NCI-H1436 treated with DMSO at 0.1 percent for 48 hours (cell line): ENCODE measurements around the gene NKTR.
"Not testable (repeated sequence)": the region's sequence is repeated elsewhere in the genome, so short reads cannot be mapped to it uniquely, and the experiment has no call there.

ENCODE experiments used
- DNase-seq: peaks from one replicate; lab custom pipeline; 2025; lab: John Stamatoyannopoulos, UW

Gene NKTR

DNA sequence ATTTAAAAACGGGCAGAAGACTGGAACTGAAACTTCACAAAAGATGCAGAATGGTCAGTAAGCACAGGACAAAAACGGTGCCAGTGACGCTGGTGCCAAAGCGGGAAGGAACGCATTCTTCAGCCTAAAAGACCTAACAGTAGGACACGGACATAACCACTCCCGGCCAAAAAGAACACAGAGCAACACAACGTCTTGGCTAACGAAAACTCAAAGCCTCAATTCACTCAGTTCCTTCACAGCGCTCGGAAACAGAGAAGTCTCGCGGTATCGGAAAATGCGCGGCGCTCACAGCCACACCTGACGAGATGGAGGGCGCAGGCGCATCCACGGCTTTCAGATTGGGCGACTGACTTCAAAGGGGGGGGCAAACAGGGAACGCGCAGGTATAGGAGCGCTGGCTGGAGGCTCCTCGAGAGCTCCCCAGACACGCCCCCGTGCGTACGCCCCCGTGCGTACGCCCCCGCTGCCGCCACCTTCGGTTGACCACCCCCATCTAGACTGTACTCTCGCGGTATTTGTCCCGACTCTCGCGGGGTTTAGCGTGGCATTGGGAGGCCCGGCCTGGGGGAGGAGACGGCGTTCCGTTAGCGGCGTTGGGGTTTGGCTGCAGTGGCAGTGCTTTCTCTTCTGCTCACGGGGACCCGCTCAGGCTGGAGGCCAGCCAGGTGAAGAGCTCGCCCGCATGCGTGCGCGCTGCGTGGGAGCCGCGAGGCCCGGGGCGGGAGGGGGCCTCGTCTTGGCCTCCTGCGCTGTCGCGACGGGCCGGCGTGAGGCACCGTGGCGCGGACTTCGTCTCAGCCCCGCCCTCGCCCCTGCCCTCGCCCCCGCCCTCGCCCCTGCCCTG lies at the start of gene NKTR:
NKTR (plus strand) TSS at position 576 of the 847 bp plus-strand sequence. CDS start 321 bp downstream, outside the sequence.
- DNase-seq, result peak; percentile 77

DNA sequence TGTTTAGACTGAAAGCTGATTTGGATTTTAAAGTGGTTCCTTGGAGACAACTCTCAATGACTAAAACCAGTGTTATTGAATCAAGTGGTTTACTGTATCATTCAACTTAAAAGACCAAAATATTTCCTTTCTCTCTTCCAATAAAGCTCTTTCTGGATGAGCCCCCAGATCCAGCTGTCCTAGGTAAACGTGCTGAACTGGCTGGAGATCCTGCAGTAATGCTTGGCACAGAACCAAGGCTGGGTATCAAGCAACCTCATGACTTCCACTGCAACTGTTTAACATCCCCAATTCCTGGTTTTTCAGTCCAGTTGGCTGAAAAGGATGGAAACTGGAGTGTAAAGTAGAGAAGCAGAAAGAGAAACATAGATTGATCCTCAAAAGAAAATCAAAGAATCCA lies 47.7 kb upstream of the NKTR start:
- no peak for DNase-seq

DNA sequence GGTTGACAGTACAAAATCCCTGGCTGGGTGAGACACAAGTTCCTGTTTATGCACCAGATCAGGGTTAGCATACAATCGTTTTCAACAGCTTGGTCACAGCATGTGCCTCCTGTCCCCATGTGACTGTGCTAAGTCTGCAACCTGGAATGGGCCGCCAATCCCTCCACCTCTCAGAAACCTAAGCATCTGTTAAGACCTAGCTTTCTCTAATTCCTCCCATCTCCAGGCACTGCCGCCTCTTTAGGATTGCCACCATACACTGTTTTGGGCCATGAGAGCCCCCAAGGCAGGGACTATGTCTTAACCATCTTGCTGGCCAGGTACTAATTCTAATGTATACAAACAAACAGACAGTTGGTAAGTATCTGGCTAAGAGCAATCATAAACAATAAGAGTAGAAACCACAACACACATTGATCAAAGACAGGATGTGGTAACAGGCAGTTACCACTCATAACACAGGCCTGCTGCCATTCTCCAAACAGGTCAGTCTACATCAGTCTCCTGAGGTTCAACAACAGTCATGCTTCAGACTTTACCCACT lies 44.3 kb upstream of the NKTR start:
- DNase-seq, result no peak

DNA sequence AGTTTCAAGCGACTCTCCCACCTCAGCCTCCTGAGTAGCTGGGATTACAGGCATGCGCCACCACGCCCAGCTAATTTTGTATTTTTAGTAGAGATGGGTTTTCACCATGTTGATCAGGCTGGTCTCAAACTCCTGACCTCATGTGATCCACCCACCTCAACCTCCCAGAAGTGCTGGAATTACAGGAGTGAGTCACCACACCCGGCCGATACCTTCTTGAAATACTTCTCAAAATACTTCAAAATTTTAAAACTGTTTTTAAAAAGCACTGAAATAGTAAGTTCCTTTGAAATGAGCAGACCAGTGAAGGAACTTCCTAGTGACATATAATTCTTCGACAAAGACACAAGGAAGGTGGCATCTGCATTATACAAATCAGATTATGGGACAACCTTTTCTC lies 43.7 kb upstream of the NKTR start:
- DNase-seq, result not testable (repeated sequence)

DNA sequence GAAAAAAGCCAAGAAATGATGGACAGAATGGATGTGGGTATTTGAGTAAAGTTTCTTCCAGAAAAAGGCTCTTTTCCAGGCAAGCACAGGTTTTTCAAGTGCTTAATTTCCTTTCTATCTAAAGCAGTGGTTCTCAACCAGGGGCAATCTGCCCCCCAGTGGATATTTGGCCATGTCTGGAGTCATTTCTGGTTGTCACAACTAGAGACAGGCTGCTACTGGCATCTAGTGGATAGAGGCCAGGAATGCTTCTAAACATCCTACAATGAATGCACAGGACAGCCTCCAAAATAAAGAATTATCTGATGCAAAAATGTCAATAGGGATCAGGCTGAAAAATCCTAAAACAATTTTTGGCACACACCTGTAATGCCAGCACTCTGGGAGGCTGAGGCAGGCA lies 42.6 kb upstream of the NKTR start:
- no peak for DNase-seq

DNA sequence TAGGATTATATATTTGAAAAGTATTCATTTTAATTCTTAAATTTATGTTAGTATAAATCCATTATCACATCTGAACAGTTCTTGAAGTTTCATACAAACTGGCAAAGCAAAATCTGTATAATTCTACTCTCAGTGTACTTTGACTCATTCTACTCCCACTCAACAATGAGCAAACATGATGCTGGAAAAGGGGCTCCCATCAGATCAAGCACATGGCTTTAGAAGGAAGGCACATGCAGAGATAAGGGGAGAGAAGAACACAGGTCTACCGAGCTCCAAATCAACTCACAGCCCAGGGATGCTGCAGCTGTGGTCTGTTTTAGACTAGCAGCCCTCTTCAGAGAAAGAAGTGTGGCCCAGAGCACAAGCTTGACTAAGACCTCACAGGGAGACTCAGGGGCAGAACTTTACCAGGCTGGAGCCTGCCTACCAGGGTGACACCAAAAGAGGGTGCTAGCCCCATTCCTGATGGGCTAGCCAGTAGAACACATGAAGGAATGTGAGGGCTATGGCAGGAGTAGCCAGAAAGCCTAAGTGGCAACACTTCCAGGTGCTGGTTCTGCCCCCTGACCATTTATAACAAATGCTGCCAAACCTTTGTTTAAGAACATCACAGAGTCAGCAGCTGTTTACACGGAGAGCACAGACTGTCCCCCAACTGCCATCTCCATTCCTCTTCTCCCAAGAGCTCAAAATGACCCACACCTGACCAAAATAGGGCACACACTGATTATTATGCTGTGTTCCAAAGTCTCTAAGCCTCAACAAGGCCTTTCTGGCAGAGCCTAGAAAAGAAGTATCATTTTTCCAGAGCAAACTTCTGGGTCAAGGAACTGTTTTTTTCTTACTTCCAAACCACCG lies 38.2 kb upstream of the NKTR start:
- no peak for DNase-seq

DNA sequence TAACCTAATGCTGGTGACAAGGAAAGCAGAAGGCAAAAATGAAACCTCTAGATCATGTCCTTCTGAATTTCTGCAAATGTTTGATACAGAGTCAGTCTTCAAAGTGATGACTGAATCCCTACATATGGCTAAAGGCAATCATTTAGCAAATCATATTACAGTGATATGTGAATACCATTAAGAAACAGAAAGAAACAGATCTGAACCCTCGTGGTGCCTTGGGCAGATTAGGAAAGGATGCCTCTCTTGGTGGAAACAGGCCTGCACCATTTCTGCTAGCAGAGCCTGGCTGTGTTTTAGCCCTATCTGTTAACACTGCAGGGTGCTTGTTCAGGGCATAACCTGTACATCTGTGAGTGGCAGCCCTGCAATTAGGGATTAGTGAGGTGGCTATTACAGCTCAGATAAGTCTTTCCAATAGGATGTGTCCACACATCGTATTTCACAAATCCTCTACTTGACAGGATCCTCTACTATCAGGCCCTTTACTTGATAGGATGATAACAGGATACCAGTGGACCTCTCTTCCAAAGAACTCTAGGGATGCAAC lies 30.8 kb upstream of the NKTR start:
- DNase-seq, result no peak

DNA sequence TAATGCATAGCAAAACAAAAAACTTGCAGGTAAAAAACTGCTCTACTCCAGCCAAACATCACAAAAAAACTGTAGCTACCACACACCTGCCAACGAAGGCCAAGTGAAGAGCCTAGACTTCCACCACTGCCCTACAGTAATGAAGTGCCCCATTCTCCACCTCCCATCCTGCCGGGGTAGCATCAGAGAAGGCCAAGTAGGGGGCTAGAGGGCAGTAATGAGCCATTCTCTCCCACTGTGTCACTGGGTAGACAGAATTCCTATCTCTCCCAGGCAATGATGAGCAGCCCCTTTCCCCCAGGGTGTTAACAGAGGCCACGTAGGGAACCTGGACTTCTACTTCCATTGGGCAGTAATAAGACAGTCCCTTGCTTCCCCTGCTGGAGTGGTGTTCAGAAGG lies 28.2 kb upstream of the NKTR start:
- no peak for DNase-seq

DNA sequence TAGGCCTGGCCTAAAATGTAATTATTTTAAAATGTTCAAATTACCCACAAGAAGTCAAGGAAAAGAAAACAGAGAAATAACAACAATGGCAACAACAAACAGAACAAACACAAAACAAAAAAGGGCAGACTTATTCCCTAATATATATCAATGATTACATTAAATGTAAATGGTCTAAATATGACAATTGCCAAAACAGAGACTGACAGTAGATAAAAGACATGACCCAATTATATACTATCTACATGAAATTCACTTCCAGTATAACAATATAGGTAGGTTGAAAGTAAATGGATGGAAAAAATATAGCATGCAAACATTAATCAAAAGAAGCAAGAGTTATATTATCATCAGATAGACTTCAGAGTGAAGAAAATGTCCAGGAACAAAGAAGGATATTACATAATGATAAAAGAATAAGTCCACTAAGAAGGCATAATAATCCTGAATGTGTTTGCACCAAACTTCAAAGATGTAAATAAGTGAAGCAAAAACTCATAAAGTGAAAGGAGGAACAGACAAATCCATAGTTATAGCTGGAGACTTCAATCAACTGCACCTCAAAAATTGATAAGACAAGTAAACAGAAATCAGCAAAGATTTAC lies 25.2 kb upstream of the NKTR start:
- DNase-seq, result no peak

DNA sequence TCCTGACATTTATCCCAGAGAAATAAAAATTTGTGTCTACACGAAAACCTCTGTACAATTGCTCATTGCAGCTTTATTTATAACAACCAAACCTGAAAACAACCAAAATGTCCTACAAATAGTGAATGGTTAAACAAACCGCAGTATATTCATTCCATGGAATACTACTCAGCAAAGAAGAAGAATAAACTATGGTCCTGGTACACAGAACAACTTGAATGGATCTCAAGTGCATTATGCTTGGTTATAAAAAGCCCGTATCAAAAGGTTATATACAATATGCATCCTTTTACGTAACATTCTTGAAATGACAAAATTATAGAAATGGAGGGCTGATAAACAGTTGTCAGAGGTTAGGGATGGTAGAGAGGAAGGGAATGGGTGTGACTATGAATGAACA lies 22.4 kb upstream of the NKTR start:
- no peak for DNase-seq

DNA sequence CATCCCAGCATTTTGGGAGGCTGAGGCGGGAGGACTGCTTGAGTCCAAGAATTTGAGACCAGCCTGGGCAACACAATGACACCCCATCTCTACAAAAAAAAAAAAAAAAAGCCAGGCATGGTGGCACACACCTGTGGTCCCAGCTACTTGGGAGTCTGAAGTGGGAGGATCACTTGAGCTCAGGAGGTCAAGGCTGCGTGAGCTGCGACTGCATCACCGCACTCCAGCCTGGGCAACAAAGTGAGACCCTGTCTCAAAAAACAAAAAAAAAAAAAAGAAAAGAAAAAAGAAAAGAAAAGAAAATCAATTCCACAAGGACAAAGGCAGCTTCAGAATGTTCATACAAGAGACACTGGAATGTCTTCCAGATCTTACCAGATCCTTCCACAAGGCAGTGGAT lies 21.1 kb upstream of the NKTR start:
- not testable (repeated sequence) for DNase-seq

DNA sequence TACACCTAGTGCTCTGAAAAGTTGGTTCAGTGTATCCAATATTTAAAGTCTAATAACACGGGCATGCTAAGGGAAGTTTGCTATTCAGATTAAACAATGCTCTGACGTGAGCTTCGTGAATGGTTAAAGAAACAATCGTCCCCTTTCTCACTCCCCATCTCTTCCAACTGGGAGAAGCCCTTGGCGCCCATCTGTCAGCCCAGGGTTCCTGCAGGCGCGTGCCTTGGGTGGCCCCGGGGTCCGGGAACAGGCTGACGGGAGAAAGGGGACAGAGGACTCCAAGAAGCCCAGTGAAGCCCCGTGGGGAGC lies 19.1 kb upstream of the NKTR start:
- DNase-seq, result no peak

DNA sequence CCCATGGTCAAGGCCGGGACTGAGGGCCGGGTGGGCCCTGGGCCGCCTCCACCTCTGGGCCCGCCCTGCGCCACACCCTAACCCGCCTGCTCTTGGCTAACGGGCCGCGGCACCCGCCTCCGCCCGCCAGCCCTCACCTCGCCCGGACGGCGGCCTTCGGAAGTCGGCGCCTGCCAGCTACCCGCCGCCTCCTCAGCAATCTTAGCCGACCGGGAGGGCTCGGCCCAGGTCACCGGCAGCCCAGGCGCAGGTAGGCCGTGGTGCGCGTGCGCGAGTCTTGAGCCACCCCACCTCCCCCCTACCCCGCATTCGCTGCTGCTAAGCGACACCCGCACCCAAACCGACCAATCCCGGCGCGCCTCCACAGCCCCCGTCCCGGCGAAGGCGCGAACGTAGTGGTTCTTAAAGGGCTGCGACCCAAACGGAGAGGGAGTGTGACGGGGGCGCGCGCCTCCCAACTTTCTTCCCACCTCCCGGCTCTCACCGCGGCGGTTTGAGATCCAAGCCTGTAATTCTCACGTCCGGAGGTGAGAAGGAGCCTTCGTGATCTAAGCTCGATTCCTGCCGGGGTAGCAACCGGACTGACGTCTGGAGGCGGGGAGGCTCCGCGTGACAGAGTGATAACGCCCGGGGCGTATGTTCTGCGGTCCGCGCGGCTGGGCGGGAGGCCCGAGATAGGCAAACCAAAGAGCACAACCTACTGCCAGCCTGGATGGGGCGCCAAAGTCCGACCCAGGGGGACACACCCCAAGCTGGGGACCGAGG lies 18.6 kb upstream of the NKTR start, which contains the start of gene SEC22C:
SEC22C (minus strand) TSS at position 259 of the 765 bp plus-strand sequence. CDS start 12,921 bp downstream, outside the sequence.
- DNase-seq, result peak; percentile 51

DNA sequence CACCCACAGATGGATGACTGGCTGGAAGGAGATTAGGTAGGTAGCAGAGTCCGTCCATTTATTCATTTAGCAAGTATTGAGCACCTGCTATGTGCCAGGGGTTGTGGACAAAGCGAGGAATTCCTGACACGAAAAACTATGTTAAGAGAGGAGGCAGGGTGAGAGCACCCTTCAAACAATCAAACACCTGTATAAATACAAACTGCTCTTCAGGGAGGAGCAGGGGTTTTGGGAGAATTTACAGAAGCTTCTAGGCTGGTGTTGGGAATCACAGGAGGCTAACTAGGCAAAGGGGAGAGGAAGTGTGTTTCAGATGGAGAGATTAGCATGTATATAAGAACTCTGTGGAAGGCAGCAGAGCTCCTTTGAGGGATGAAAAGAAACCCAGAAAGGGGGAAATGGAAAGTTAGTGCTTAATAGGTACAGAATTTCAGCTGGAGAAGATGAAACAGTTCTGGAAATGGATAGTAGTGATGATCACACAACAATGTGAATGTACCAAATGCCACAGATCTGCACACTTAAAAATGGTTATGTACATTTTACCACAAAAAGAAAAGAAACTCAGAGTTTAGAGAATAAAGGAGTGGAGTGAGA lies 17.9 kb upstream of the NKTR start:
- no peak for DNase-seq

DNA sequence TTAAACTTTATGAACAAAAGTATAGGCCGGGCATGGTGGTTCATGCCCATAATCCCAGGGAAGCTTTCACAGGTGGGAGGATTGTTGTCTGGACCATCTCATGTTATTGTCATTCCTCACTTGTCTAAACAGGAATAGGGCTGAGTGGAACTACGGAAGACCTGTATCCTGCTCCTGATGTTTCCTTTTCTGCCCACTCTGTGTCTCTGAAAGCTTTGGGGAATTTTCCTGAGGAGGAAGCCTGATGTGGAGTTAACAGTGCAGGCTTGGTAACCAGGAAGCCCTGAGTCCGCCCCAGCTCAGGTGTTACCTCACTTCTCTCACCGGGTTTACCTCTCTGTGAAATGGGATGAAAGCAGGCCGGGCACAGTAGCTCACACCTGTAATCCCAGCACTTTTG lies 11.9 kb upstream of the NKTR start:
- DNase-seq, result no peak

DNA sequence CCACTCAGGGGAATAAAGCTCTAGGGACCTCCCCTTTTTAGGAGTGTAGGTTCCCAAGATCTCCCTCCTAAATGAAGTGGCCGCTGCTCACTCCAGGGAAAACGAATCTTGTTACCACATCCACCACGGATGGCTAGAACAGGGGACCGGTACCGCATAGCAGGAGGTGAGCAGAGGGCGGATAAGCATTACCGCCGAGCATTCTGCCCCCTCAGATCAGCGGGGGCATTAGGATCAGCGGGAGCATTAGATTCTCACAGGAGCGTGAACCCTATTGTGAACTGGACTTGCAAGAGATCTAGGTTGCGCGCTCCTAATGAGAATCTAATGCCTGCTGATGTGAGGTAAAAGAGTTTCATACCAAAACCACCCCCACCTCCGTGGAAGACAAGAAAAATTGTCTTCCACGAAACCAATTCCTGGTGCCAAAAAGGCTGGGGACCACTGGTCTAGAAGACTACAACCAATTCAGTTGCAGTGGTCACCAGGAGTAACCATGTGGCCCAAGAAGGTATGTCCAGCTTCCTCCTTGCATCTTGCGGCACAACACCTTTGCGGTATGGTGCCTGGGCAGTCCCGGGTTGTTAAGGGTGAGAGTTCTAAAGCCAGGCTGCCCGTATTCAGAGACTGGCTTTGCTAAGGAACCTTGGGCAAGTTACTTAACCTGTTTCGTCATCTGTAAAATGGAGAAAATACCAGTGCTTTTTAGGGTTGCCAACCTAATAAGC lies 10.9 kb upstream of the NKTR start:
- no peak for DNase-seq

DNA sequence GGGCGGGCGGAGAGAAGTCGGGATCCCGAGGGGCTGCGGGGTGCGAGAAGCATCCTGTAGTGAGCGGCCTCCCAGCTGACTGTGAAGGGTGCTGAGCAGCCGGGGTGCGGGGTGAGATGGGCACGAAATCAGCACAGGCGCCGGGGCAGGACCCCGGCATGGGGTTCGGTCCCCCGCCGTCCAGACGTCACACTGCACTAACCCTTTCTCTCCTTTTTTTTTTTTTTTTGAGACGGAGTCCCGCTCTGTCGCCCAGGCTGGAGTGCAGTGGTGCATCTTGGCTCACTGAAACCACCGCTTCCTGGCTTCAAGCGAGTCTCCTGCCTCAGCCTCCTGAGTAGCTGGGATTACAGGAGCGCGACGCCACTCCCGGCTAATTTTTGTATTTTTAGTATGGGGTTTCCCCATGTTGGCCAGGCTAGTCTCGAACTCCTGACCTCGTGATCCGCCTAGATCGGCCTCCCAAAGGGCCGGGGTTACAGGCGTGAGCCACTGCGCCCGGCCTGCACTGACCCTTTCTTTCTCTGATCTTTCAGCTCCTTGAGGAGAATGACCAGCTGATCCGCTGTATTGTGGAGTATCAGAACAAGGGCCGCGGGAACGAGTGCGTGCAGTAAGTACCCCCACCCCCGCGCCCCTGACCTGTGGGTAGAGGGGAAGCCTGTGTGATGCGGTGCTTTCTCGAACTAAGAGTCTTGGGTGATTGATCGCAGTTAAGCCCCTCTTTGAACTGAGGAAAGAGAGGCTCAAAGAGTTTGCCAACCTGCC lies 9.3 kb upstream of the NKTR start:
- DNase-seq, result no peak

DNA sequence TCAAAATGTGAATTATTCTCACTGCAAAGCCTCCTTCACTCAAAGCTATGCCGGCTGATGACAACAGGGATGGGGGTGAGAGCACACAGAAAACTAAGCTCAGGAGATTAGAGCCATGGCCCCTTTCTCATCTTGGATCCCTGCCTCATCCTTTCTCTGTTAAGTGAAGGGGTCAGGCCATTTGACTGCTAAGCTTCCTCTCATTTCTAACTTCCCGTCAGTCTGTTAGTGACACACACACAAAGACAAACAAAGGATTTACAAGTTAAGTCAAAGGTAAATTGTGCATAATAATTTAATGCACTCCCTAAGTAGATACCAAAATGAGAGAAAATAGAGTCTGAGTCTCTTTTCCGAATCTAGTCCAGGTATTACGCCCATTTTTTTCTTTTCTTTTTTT lies 8.7 kb upstream of the NKTR start:
- no peak for DNase-seq

DNA sequence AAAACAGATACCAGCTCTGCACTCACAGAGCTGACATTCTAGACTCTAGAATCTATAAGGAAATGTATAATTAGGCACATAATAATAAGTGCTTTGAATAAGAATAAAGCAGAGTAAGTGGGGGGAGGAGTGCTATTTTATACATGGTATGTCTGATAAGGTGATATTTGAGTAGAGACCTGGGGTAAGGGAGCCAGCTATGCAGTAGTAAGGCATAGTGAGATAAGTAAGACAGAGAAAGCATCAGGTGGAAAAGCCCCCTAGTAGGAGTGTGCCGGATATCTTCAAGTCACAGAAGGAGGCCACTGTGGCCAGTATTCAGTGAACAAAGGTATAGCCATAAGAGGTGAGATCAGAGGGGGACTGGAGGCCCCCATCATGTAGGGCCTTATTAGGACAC lies 6.9 kb upstream of the NKTR start:
- DNase-seq, result no peak

DNA sequence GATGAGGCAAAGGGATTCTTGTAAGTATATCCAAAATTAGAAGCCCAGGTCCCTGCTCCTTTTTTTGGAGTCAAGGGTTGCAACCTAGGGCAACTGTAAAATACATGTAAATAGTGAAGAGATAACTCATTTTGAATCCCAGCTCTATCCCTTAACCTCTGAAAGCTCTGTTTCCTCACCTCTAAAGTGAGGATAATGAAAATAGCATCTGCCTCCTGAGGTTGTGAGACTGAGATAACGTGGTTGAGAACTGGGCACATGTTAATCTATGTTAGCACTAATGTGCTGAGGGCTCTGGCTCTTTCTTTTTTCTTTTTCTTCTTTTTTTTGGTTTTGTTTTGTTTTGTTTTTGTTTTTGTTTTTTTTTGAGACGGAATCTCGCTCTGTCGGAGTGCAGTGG lies 4.8 kb upstream of the NKTR start:
- no peak for DNase-seq
